SK-N-MC (cell line): ENCODE data around the gene NPIPB4.
"Not testable (repeated sequence)": the region's sequence is repeated elsewhere in the genome, so short reads cannot be mapped to it uniquely, and the experiment has no call there.

Experiments used
- EZH2 ChIP-seq: fragments of 200-600 bp; sonication (generic); IDR thresholded peaks from one replicate; pipeline ENCODE4 v1.6.1; 2017; ENCODE audit warnings: antibody characterized with exemption
- FOXP2 ChIP-seq: optimal IDR thresholded peaks from 2 replicates; pipeline ENCODE3; 2011; ENCODE audit warnings: mild to moderate bottlenecking, moderate library complexity; ENCODE audit not compliant: insufficient read depth; ENCODE audit errors: extremely low read length, control extremely low read depth
- POLR2AphosphoS5 ChIP-seq: IDR thresholded peaks from 2 replicates; pipeline ENCODE4 v1.6.1; 2012; ENCODE audit warnings: mild to moderate bottlenecking, low read depth, low read length, borderline replicate concordance

DNA sequence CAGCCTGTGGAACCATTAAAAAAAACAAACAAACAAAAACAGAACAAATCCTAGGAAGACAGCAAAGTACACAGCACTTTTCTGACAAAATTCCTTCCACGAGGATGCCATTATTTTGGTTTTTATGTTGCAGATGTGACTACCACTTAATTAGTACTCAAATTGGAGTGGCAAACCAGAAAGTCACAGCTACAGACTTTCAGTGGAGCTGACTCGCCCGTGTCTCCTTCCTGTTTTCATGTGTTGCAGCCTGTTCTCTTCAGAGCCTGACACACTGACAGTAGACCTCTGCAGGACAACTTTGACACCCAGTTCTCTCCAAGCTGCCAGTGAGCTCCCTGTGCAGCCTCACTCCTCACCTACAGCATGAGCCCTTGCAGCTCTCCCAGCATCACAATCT, 24.4 kb upstream of the NPIPB4 start:
- not testable (repeated sequence) for TF ChIP-seq POLR2AphosphoS5, EZH2, FOXP2
